ENCODE results near the gene PIANP. TPM values are rescaled to one million over a fixed set of nuclear protein-coding genes. Genes with fewer than 3 reads are reported as not detected.

The PIANP gene
- total RNA-seq, 1 donor from 2014 or later, result not detected

DNA sequence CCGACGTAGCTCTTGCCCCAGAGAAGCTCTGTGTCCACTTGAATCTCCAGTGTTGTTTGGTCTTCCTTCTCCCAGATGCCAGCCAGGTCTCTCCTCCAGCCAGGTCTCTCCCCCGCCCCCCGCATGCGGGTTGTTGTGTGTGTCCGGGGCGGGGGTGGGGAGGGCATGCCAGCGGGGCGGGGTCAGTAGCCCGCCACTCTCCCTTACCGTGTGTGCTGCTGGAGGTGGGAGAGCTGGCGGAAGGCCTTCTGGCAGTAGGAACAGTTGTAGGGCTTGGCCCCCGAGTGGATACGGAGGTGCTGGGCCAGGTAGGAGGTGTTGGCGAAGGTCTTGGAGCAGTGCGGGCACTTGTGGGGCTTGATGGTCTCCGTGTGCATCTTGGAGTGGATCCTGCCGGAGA is 28.5 kb downstream of the PIANP start:
- no peak for DNase-seq (ENCODE audit: low spot score)

DNA sequence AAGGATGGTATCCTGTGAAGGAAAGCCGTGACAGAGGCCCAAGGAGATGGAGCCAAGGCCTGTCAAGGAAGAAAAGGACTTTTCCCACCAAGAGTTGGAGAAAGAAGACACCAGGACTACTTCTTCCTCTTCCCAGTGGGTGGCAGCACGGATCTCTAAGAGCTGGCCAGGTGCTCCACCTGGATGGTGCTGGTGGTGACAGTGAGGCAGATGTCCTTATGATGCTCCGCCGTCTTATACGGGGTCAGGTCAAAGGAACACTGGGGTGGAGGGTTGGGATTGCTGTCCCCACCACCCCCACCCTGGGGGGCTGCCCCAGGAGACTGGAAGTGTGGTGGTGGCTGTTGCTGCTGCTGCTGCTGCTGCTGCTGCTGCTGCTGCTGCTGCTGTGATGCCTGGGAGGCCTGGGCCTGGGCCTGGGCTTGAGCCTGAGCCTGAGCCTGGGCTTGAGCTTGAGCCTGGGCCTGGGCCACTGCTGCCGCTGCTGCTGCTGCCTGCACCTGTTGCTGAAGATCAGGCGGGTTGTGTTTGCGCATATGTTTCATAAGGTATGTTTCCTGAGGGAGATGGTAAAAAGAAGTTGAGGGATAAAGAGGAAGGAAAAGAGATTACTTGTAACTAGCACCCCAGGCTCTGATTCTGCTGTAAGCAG is 32.9 kb downstream of the PIANP start:
- DNase-seq (ENCODE audit: low spot score), result no peak

DNA sequence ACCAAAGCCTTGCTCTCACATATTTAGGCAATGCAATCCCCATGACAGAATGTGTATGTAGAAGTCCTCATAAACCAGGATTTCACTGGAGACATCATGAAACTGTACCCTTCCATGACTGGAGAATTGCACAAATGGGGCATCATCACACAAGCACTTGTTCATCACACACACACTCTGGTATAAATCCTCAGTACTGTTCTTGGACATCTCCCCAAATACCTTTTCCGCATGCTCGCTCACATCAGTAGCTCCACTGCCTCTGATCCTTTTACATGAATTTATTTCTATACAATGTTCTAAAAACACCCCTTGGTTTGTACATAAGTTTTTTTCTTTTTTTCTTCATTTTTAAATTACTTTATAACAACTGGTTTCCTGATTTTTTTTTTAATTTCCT is 34.4 kb downstream of the PIANP start:
- no peak for DNase-seq (ENCODE audit: low spot score)

DNA sequence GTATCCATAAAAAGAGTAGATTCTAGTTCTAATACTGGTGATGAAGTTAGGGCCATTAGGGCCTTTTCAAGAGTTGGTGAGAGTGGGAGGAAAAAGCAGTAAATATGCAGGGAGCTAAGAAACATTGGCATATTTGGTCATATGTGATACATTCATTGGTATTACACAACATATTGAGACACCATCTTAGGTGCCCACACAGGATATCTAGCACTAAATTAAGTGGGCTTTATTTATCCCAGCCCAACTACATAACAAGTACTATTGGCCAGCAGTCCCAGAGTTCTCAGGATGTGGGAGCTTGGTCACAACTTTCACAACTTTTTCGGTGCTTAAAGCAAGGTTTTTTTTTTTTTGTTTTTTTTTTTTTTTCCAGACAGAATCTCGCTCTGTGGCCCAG is 35.7 kb downstream of the PIANP start:
- DNase-seq (ENCODE audit: low spot score), result no peak

DNA sequence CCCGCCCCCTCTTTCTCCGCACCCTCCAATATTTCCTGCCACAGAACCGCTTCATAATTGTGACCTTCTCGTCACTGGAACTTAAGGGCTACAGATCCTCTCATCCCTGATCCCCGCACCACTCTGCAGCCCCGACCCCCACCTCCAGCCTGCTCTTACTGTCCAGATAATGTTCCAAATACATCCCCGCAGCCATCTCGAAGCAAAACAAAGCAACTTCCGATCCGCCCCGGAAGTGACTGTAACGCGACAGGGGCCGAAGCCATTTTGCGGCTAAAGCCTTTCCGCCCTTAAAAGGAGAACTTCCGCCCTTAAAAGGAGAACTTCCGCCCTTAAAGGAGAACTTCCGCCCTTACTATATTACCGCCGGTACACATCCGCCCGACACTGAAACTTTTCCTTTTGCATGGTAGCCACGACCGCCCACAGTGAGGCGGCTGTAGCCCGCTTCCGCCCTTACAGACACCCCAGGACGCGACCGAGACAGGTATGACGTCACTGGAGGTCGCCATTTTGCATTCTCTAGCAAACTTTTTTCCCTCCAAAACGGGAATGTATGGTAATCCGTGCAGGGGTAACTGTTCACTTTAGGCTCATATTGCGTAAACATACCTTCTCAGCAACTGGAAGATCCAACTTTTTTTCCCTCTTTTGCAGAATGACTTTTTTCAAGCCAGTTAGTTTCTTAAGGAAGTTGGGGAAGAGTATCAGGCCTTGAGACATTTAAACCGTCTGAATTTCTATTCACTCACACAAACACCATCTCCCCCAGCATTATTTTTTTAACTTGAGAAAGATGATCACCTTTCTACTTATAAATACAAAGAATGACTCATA is 37.5 kb downstream of the PIANP start, which contains the start of gene ING4:
Gene ING4 (minus strand): TSS at position 214 of the 837 bp plus-strand sequence. CDS start 18 bp downstream, at position 196.
- peak; percentile 100 for DNase-seq (ENCODE audit: low spot score)

DNA sequence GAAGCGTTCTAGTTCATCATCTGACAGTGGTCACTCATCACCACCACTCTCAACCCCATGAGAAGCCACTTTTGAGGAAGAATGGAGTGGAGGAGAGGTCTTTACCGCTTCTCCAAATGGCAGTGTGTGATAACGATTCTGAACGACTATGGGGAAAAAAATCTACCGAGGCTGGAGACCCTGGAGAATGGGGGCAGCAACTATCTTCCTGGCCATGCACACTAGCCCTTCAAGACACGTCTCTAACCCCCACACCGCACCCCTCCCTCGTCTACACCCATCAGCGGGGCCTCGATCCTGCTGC is 38.1 kb downstream of the PIANP start:
- DNase-seq (ENCODE audit: low spot score), result no peak

DNA sequence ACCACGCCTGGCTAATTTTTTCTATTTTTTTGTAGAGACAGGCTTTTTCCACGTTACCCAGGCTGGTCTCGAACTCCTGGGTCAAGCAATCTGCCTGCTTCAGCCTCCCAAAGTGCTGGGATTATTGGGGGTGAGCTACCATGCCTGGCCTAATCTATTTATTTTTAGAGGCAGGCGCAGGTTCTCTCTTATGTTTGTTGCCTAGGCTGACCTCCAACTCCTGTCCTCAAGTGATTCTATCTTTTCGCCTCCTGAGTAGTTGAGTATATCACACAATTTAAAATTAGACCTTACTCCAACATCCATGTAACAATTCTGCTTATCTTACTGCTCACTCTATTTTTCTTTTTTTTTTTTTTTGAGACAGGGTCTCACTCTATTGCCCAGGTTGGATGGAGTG is 46.6 kb downstream of the PIANP start:
- DNase-seq (ENCODE audit: low spot score), result no peak

DNA sequence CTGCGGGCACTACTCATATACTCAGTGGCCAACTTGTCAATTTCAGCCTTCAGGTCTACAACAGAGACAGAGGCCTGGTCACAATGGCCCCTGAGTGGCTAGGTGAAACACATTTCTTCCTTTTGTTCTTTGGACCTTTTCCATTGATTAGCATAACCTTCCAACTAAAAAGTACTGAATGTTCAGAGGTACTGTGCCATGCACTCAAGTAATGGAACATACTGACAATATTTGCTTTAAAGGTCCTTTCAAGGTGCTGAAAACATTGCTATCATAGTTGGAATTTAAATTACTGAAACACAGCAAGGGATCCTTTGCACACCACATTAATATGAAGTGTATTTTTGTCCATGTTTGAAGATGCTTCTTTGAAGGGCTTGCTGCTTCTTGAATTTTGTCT is 47.3 kb downstream of the PIANP start:
- DNase-seq (ENCODE audit: low spot score), result no peak

DNA sequence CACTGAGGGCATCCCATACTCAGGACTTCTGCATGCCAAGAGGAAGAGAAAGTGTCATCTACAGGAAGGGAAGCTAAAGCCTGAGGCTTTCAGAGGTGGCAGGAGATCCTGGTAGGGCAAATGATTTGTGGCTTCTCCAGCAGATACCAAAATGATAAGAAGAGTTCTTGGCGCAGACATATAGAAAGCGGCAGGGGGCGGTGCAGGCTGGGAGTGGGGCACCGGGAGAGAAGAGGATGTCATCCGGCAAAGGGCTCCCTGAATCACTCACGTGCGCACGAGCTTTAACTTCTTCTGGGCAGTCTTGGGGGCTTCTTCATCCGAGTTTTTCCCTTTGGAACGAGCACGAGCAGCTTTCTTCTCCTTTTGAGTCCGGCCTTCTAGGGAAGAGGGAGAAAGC is 48.2 kb downstream of the PIANP start:
- no peak for DNase-seq (ENCODE audit: low spot score)

DNA sequence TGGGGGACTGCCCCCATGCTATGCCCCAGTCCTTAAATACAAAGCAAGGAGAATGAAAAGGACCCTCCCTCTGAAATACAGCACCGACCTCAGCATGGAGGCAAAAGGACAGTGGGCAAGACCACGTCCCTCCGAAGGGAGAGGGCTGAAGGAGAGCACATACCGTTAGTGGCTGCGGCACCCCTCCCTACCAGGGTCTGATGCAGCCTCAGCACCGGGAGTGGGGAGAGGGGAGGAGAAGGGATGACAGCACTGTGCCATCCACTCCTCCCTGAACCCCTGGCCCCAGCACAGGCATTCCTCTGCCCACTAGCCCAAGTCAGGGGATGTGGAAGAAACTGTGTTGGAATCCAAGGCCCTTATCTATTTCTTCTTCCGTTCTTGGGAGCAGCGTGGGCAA is 49.8 kb downstream of the PIANP start:
- no peak for DNase-seq (ENCODE audit: low spot score)

DNA sequence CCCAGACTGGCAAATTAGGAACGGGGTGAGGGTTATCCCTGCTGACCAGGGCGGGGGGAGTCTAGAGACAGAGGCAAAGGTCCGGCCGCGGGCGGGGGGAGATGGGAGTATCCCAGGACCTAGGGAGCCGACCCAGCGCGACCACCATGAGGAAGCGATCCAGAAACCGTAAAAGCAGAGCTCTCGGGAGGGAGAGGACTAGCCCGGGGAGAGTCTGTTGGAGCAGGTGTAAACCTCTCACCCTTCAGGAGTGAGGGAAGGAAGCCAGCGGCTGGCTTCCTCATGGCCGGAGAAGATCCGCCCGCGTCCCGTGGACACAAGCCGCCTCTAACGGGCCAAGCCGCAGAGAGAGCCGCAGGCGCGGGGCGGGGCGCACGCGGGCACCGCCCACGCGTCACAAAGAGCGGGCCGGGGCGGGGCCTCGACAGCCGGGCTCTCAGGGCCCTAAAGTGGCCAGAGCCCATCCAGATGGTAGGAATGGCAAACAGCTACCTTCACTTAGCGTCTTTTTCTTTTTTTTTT is 53.5 kb downstream of the PIANP start, which contains the start of gene ACRBP:
Gene ACRBP (minus strand): TSS at position 350 of the 522 bp plus-strand sequence. CDS start 66 bp downstream, at position 284.
- peak; percentile 65 for DNase-seq (ENCODE audit: low spot score)

DNA sequence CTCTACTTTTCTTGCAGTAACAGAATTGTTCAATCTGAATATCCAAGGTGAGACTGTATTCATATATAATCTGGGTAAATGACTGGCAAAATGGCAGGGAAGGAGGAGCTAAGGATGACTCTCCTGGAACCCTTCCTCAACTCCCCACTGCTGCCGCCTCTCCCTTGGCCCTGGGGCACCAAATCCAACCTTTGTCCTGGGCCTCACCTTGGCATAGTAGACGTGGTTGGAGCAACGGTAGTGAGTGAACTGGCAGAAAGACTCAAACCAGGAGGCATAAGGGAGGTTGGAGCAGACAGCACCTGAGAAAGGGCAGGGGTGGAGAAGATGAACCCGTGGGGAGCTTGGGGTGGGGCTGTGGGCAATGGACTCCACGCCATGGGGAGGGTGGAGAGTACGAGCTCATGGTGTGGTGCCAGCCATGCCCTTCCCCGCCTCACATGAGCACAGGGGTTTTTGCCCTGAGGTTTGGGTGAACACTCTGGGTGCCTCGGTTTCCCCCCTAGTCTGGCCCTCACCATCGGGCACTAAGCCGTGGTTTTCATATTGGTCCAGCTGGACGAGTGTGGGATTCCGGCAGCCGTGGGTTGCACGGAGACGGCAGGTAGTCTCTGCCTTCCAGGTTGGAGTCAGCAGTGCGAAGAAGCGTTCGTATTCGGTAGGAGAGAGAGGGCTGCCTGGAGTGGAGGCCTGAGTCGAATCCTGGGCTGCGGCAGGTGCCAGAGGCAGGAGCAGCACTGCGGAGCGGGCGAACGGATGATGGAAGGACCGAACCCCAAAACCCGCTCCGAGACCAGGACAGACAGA is 54.1 kb downstream of the PIANP start:
- DNase-seq (ENCODE audit: low spot score), result no peak

DNA sequence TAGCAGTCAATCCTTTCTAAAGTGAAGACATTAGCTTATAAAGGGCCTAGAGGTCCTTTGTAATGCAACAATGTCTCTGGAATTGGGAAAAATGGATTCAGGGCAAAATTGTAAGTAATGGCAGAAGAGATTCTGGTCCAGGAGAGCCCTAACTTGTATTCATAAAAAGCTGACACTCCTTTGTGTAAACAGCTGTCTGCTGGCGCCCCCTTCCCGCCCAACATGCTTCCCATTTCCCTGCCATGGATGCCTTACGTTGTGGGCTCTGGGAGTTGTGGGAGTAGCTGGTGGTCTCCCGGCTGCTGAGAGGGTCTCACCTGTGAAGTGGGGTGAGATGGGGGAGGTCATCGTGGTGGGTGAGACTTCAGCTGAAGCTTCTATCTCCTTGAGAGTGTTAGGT is 55.7 kb downstream of the PIANP start:
- peak; percentile 65 for DNase-seq (ENCODE audit: low spot score)

DNA sequence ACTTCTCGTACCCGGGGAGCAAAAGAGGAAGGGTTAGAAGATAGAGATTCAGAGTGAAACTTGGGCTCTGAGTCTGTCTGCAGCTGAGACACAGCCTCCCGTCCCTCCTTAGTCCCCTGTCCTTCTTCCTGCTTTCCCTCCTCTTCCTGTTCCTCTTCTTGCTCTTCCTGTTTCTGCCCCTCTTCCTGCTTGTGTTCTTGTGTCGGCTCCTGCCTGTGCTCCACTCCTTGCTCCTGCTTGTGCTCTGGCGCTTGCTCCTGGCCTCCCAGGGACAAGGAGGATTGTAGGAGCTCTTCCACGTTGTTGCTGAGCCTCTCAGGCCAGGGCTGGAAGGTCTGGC is 56.4 kb downstream of the PIANP start:
- DNase-seq (ENCODE audit: low spot score), result peak; percentile 50

Other genes with a start within 250 kb of the PIANP start
- 3.6 TPM for gene TAPBPL, start 248.8 kb downstream of the PIANP start, total RNA-seq (ENCODE audit: insufficient read depth, low replicate concordance)
- 1.2 TPM for gene VAMP1, start 230.1 kb downstream of the PIANP start, total RNA-seq (ENCODE audit: insufficient read depth, low replicate concordance)
- 247 TPM for gene MRPL51, start 207.6 kb downstream of the PIANP start, total RNA-seq (ENCODE audit: insufficient read depth, low replicate concordance)
- 14.7 TPM for gene NCAPD2, start 206.7 kb downstream of the PIANP start, total RNA-seq (ENCODE audit: insufficient read depth, low replicate concordance)
- gene GAPDH, start 166.3 kb downstream of the PIANP start, total RNA-seq (ENCODE audit: insufficient read depth, low replicate concordance), result 4,076 TPM
- gene IFFO1, start 144.8 kb downstream of the PIANP start, total RNA-seq (ENCODE audit: insufficient read depth, low replicate concordance), result 2.2 TPM
- 6.7 TPM for gene NOP2, start 132.5 kb downstream of the PIANP start, total RNA-seq (ENCODE audit: insufficient read depth, low replicate concordance)
- gene CHD4, start 93.4 kb downstream of the PIANP start, total RNA-seq (ENCODE audit: insufficient read depth, low replicate concordance), result 192 TPM
- gene LPAR5, start 64.9 kb downstream of the PIANP start, total RNA-seq (ENCODE audit: insufficient read depth, low replicate concordance), result 6.3 TPM
- gene ACRBP, start 53.4 kb downstream of the PIANP start, total RNA-seq (ENCODE audit: insufficient read depth, low replicate concordance), result 2.9 TPM
- 20.9 TPM for gene ING4, start 37.7 kb downstream of the PIANP start, total RNA-seq (ENCODE audit: insufficient read depth, low replicate concordance)
- 16.4 TPM for gene ZNF384, start 11.4 kb downstream of the PIANP start, total RNA-seq (ENCODE audit: insufficient read depth, low replicate concordance)
- 40.4 TPM for gene COPS7A, start 23.2 kb upstream of the PIANP start, total RNA-seq (ENCODE audit: insufficient read depth, low replicate concordance)
- 36.6 TPM for gene MLF2, start 52.3 kb upstream of the PIANP start, total RNA-seq (ENCODE audit: insufficient read depth, low replicate concordance)
- gene PTMS, start 65.5 kb upstream of the PIANP start, total RNA-seq (ENCODE audit: insufficient read depth, low replicate concordance), result 13.0 TPM
- gene LAG3, start 71.7 kb upstream of the PIANP start, total RNA-seq (ENCODE audit: insufficient read depth, low replicate concordance), result 1.7 TPM
- gene CD4, start 88.7 kb upstream of the PIANP start, total RNA-seq (ENCODE audit: insufficient read depth, low replicate concordance), result 10.4 TPM
- 1.9 TPM for gene GPR162, start 121.0 kb upstream of the PIANP start, total RNA-seq (ENCODE audit: insufficient read depth, low replicate concordance)
- 74.6 TPM for gene P3H3, start 127.6 kb upstream of the PIANP start, total RNA-seq (ENCODE audit: insufficient read depth, low replicate concordance)
- 2.4 TPM for gene GNB3, start 140.1 kb upstream of the PIANP start, total RNA-seq (ENCODE audit: insufficient read depth, low replicate concordance)
- gene CDCA3, start 150.5 kb upstream of the PIANP start, total RNA-seq (ENCODE audit: insufficient read depth, low replicate concordance), result 11.1 TPM
- gene USP5, start 151.3 kb upstream of the PIANP start, total RNA-seq (ENCODE audit: insufficient read depth, low replicate concordance), result 50.6 TPM
- 743 TPM for gene TPI1, start 166.7 kb upstream of the PIANP start, total RNA-seq (ENCODE audit: insufficient read depth, low replicate concordance)
- gene SPSB2, start 172.5 kb upstream of the PIANP start, total RNA-seq (ENCODE audit: insufficient read depth, low replicate concordance), result 7.0 TPM
- gene LRRC23, start 204.0 kb upstream of the PIANP start, total RNA-seq (ENCODE audit: insufficient read depth, low replicate concordance), result 8.4 TPM
- gene ENO2, start 213.8 kb upstream of the PIANP start, total RNA-seq (ENCODE audit: insufficient read depth, low replicate concordance), result 19.7 TPM
- 7.9 TPM for gene ATN1, start 227.1 kb upstream of the PIANP start, total RNA-seq (ENCODE audit: insufficient read depth, low replicate concordance)
- gene RNU7-1, start 243.0 kb upstream of the PIANP start, total RNA-seq (ENCODE audit: insufficient read depth, low replicate concordance), result not detected
- 228 TPM for gene C12orf57, start 243.2 kb upstream of the PIANP start, total RNA-seq (ENCODE audit: insufficient read depth, low replicate concordance)

Measured in umbilical cord (tissue), 2 donors.